HL-60 (cell line): ENCODE measurements around the gene TBC1D21.

Experiments
- DNase-seq, 2 experiments: peaks; one replicate each; pipeline ENCODE4 v3.0.0-alpha.2; 2010 to 2020; ENCODE audit warnings: low read depth in 1 of 2, low spot score in 1 of 2
- H3K27ac ChIP-seq: fragments of 250-450 bp; sonication (Bioruptor Pico); replicated peaks from 2 replicates; pipeline ENCODE4 v1.5.1; 2020; ENCODE audit warnings: mild to moderate bottlenecking, moderate library complexity
- H3K27me3 ChIP-seq: fragments of 250-450 bp; sonication (Bioruptor Pico); 2 replicates; pipeline ENCODE4 v1.5.1; 2021; ENCODE audit warnings: mild to moderate bottlenecking, moderate library complexity; ENCODE audit not compliant: insufficient read depth, poor library complexity, severe bottlenecking
- H3K4me3 ChIP-seq: replicated peaks from 2 replicates; pipeline ENCODE4 v1.5.1; 2011; ENCODE audit warnings: mild to moderate bottlenecking, control low read depth, low read length; ENCODE audit not compliant: insufficient read depth
- CTCF ChIP-seq: IDR thresholded peaks from one replicate; pipeline ENCODE4 v1.5.1; 2011; ENCODE audit warnings: low read length, control low read depth, inconsistent platforms; ENCODE audit not compliant: insufficient read depth
- GABPA ChIP-seq: IDR thresholded peaks from 2 replicates; pipeline ENCODE4 v1.6.1; 2012; ENCODE audit warnings: low read depth
- POLR2AphosphoS5 ChIP-seq: IDR thresholded peaks from 2 replicates; pipeline ENCODE4 v1.6.1; 2012; ENCODE audit warnings: low read depth
- REST ChIP-seq: IDR thresholded peaks from 2 replicates; pipeline ENCODE4 v1.6.1; 2012; ENCODE audit warnings: low read depth; ENCODE audit not compliant: insufficient replicate concordance
- SPI1 ChIP-seq: IDR thresholded peaks from 2 replicates; pipeline ENCODE4 v1.6.1; 2012; ENCODE audit warnings: low read depth, mild to moderate bottlenecking, borderline replicate concordance

TBC1D21 gene

GRCh38 chr15:73851689-73852088 lies 21.7 kb upstream of the TBC1D21 start:
- H3K4me3 ChIP-seq: no peak overlapping the region
- H3K27me3 ChIP-seq: no peaks in the 10 kb centered on the region
- TF ChIP-seq REST (peak; percentile 95), CTCF (no peak)
- H3K27ac ChIP-seq: no peak overlapping the region
- peak in 1 of 2 experiments; percentile 31 for DNase-seq

GRCh38 chr15:73852507-73852906 lies 20.9 kb upstream of the TBC1D21 start:
- no peak for TF ChIP-seq CTCF
- TF ChIP-seq GABPA: no peak
- TF ChIP-seq POLR2AphosphoS5: no peak
- TF ChIP-seq REST: no peak
- TF ChIP-seq SPI1: no peak
- Histone ChIP-seq H3K4me3 (no peak overlapping the region), H3K27me3 (no peaks in the 10 kb centered on the region), H3K27ac (no peak overlapping the region)
- DNase-seq: no peak

- H3K27ac ChIP-seq: no peak overlapping the region
- no peak overlapping the region for H3K4me3 ChIP-seq
- H3K27me3 ChIP-seq: no peaks in the 10 kb centered on the region
- TF ChIP-seq SPI1: no peak
- TF ChIP-seq REST: no peak
- no peak for TF ChIP-seq CTCF
- no peak for TF ChIP-seq GABPA
- TF ChIP-seq POLR2AphosphoS5: no peak
- DNase-seq: no peak
Observed at GRCh38 chr15:73854265-73854664, 19.1 kb upstream of the TBC1D21 start.
